GM23338 (cell line): Measurements from ENCODE around the gene CCDC27. TPM values are rescaled to one million over a fixed set of nuclear protein-coding genes. Genes with fewer than 3 reads are reported as not detected.

Experiments used
- ATAC-seq: fragments of 200-7000 bp; cut with Tn5 transposase; 3 replicates; pipeline ENCODE4 v1.9.1; 2020
- DNase-seq: peaks from one replicate; pipeline ENCODE4 v3.0.0-alpha.2; 2015; ENCODE audit warnings: low spot score
- H2AFZ ChIP-seq: fragments of 200-600 bp; sonication (generic); 2 replicates; pipeline ENCODE4 v1.8.0; 2016; ENCODE audit warnings: antibody characterized with exemption, mild to moderate bottlenecking, moderate library complexity
- H3F3A ChIP-seq: fragments of 200-600 bp; sonication (generic); replicated peaks from 2 replicates; pipeline ENCODE4 v1.8.0; 2017; ENCODE audit warnings: antibody characterized with exemption, mixed run types, low read depth
- H3K27ac ChIP-seq: fragments of 200-600 bp; sonication (generic); 2 replicates; pipeline ENCODE4 v1.6.1; 2016; ENCODE audit warnings: low read depth
- H3K27me3 ChIP-seq: fragments of 200-600 bp; sonication (generic); 2 replicates; pipeline ENCODE4 v1.8.0; 2016; ENCODE audit warnings: mild to moderate bottlenecking, mixed run types, moderate library complexity; ENCODE audit not compliant: insufficient read depth
- H3K36me3 ChIP-seq: fragments of 200-600 bp; sonication (generic); 2 replicates; pipeline ENCODE4 v1.8.0; 2016; ENCODE audit warnings: mild to moderate bottlenecking; ENCODE audit not compliant: insufficient read depth
- H3K4me1 ChIP-seq: fragments of 200-600 bp; sonication (generic); 2 replicates; pipeline ENCODE4 v1.8.0; 2016; ENCODE audit warnings: mild to moderate bottlenecking, moderate library complexity; ENCODE audit not compliant: insufficient read depth
- H3K4me2 ChIP-seq: fragments of 200-600 bp; sonication (generic); 2 replicates; pipeline ENCODE4 v1.7.1; 2017; ENCODE audit warnings: mixed run types
- H3K4me3 ChIP-seq: fragments of 200-600 bp; sonication (generic); 2 replicates; pipeline ENCODE4 v1.6.1; 2016; ENCODE audit warnings: mixed run types
- H3K79me2 ChIP-seq: fragments of 200-600 bp; sonication (generic); replicated peaks from 2 replicates; pipeline ENCODE4 v1.8.0; 2017; ENCODE audit warnings: mild to moderate bottlenecking; ENCODE audit not compliant: insufficient read depth
- H3K9me2 ChIP-seq: fragments of 200-600 bp; sonication (generic); 2 replicates; pipeline ENCODE4 v1.8.0; 2017; ENCODE audit not compliant: insufficient read depth
- H4K20me1 ChIP-seq: fragments of 200-600 bp; sonication (generic); replicated peaks from 2 replicates; pipeline ENCODE4 v1.8.0; 2017; ENCODE audit warnings: mild to moderate bottlenecking; ENCODE audit not compliant: insufficient read depth
- H3K27ac Mint-ChIP-seq: 2 replicates; pipeline ENCODE4 v1.8.0; 2020; ENCODE audit warnings: inconsistent platforms, mild to moderate bottlenecking, moderate library complexity, mixed read lengths
- H3K27me3 Mint-ChIP-seq: 3 replicates; pipeline ENCODE4 v1.8.0; 2022; ENCODE audit warnings: low read depth, mild to moderate bottlenecking, moderate library complexity, mixed read lengths, inconsistent platforms; ENCODE audit not compliant: insufficient read depth, poor library complexity
- H3K36me3 Mint-ChIP-seq: 3 replicates; pipeline ENCODE4 v1.8.0; 2021; ENCODE audit warnings: low read depth, mild to moderate bottlenecking, inconsistent platforms, moderate library complexity, mixed read lengths
- H3K4me1 Mint-ChIP-seq: 3 replicates; pipeline ENCODE4 v1.8.0; 2020; ENCODE audit warnings: mild to moderate bottlenecking, inconsistent platforms, mixed read lengths
- H3K4me3 Mint-ChIP-seq: 3 replicates; pipeline ENCODE4 v1.8.0; 2021; ENCODE audit warnings: moderate library complexity, mild to moderate bottlenecking, inconsistent platforms, mixed read lengths
- H3K9me3 Mint-ChIP-seq: 3 replicates; pipeline ENCODE4 v1.8.0; 2020; ENCODE audit warnings: moderate library complexity, mild to moderate bottlenecking, inconsistent platforms, mixed read lengths
- CREB1 ChIP-seq: fragments of 250-450 bp; sonication (Bioruptor Pico); IDR thresholded peaks from 2 replicates; pipeline ENCODE4 v1.5.0; 2020; ENCODE audit warnings: low read depth, mild to moderate bottlenecking, moderate library complexity
- CTCF ChIP-seq, 2 experiments: fragments of 200-600 bp in 1 of 2; sonication (generic) in 1 of 2; conservative IDR thresholded peaks; 2 replicates each; pipeline versions ENCODE4 v1.5.1 to v1.6.1; 2016 to 2017; ENCODE audit warnings: antibody characterized with exemption in 2 of 2, low read depth in 2 of 2, mild to moderate bottlenecking in 2 of 2, moderate library complexity in 1 of 2
- ETS1 ChIP-seq: IDR thresholded peaks from 2 replicates; pipeline ENCODE4 v1.6.1; 2016; ENCODE audit warnings: antibody characterized with exemption
- EZH2 ChIP-seq: fragments of 200-600 bp; sonication (generic); IDR thresholded peaks from one replicate; pipeline ENCODE4 v1.8.0; 2017; ENCODE audit warnings: antibody characterized with exemption, mild to moderate bottlenecking, low read depth; ENCODE audit not compliant: unreplicated experiment
- EZH2phosphoT487 ChIP-seq: fragments of 200-600 bp; sonication (generic); IDR thresholded peaks from one replicate; pipeline ENCODE4 v1.8.1; 2018; ENCODE audit warnings: antibody characterized with exemption; ENCODE audit not compliant: unreplicated experiment
- JUNB ChIP-seq: IDR thresholded peaks from one replicate; pipeline ENCODE4 v1.6.1; 2016; ENCODE audit warnings: antibody characterized with exemption; ENCODE audit not compliant: unreplicated experiment
- NANOG ChIP-seq: IDR thresholded peaks from 2 replicates; pipeline ENCODE4 v1.6.1; 2016; ENCODE audit warnings: antibody characterized with exemption, borderline replicate concordance
- POLR2AphosphoS5 ChIP-seq: IDR thresholded peaks from 2 replicates; pipeline ENCODE4 v1.6.1; 2016; ENCODE audit warnings: antibody characterized with exemption, low read depth
- REST ChIP-seq: IDR thresholded peaks from one replicate; pipeline ENCODE4 v1.6.1; 2018; ENCODE audit warnings: antibody characterized with exemption; ENCODE audit not compliant: unreplicated experiment
- STAT1 ChIP-seq: IDR thresholded peaks from one replicate; pipeline ENCODE4 v1.6.1; 2016; ENCODE audit warnings: antibody characterized with exemption; ENCODE audit not compliant: unreplicated experiment
- ZNF114 ChIP-seq: fragments of 250-450 bp; sonication (Bioruptor Pico); IDR thresholded peaks from 2 replicates; pipeline ENCODE4 v1.5.0; 2020; ENCODE audit warnings: mild to moderate bottlenecking, moderate library complexity
- ZNF331 ChIP-seq: fragments of 250-450 bp; sonication (Bioruptor Pico); IDR thresholded peaks from 2 replicates; pipeline ENCODE4 v1.5.0; 2020; ENCODE audit warnings: low read depth, mild to moderate bottlenecking, moderate library complexity
- ZNF462 ChIP-seq: fragments of 250-450 bp; sonication (Bioruptor Pico); IDR thresholded peaks from 2 replicates; pipeline ENCODE4 v1.5.0; 2020; ENCODE audit warnings: mild to moderate bottlenecking, moderate library complexity
- polyA plus RNA-seq: library from polyadenylated mRNA; unstranded; fragments of >200 nt; fragmentation: Nextera tagmentation; extraction: Ambion mirVana; gene quantifications from 2 replicates; pipeline ENCODE4 v1.2.1, GENCODE V29; 2016
- total RNA-seq: library from RNA; depleted of rRNA; stranded (reverse); fragments of >200 nt; shearing (Covaris generic); gene quantifications from 2 replicates; pipeline ENCODE4 v1.2.3, GENCODE V29; 2014

Gene CCDC27
- total and polyA plus RNA-seq, 2 experiments from 2014 or later = 0.18 to 0.45 TPM

- H3K27ac ChIP-seq = no peak overlapping the region
- ATAC-seq (no peak), DNase-seq (no peak)
- peaks cover 20% of the 10 kb centered on the region for H3K27me3 Mint-ChIP-seq
- 0 out of 2 replicates have a peak, but pooled peaks cover 8% of the 10 kb centered on the region for H3F3A ChIP-seq
- peaks cover 13% of the 10 kb centered on the region; the same call in 1 of the 2 replicates for H3K4me1 ChIP-seq
- peak overlapping the region; percentile 56; the same call in 1 of the 3 replicates for H3K4me3 Mint-ChIP-seq
- no peaks in the 10 kb centered on the region for H3K9me2 ChIP-seq
- no peaks in the 10 kb centered on the region for H3K27me3 ChIP-seq
- TF ChIP-seq NANOG (no peak), JUNB (no peak), REST (no peak), ZNF462 (no peak), POLR2AphosphoS5 (no peak), CREB1 (CRISPR knock-in tag) (no peak), STAT1 (no peak), ZNF331 (no peak), ETS1 (no peak), CTCF (conservative IDR thresholded peaks at IDR 0.05; ENCODE audit: low read depth in 2 of 2) (no peak), EZH2 (no peak), EZH2phosphoT487 (no peak), ZNF114 (no peak)
- no peak overlapping the region for H3K4me2 ChIP-seq
- no peak overlapping the region for H3K4me3 ChIP-seq
- H2AFZ ChIP-seq = no peak overlapping the region
- peaks cover 17% of the 10 kb centered on the region; the same call in 2 of the 3 replicates for H3K36me3 Mint-ChIP-seq
- no peak overlapping the region for H3K27ac Mint-ChIP-seq
- peaks cover 12% of the 10 kb centered on the region; the same call in 1 of the 2 replicates for H4K20me1 ChIP-seq
- H3K9me3 Mint-ChIP-seq = no peaks in the 10 kb centered on the region
- peaks cover 28% of the 10 kb centered on the region for H3K4me1 Mint-ChIP-seq
- H3K79me2 ChIP-seq = peaks cover 33% of the 10 kb centered on the region
- H3K36me3 ChIP-seq = no peaks in the 10 kb centered on the region
These were observed 4.3 kb upstream of the CCDC27 start for GRCh38 chr1:3747903-3748302.
